Measurements from ENCODE around the gene SPDYC.

The SPDYC gene

DNA sequence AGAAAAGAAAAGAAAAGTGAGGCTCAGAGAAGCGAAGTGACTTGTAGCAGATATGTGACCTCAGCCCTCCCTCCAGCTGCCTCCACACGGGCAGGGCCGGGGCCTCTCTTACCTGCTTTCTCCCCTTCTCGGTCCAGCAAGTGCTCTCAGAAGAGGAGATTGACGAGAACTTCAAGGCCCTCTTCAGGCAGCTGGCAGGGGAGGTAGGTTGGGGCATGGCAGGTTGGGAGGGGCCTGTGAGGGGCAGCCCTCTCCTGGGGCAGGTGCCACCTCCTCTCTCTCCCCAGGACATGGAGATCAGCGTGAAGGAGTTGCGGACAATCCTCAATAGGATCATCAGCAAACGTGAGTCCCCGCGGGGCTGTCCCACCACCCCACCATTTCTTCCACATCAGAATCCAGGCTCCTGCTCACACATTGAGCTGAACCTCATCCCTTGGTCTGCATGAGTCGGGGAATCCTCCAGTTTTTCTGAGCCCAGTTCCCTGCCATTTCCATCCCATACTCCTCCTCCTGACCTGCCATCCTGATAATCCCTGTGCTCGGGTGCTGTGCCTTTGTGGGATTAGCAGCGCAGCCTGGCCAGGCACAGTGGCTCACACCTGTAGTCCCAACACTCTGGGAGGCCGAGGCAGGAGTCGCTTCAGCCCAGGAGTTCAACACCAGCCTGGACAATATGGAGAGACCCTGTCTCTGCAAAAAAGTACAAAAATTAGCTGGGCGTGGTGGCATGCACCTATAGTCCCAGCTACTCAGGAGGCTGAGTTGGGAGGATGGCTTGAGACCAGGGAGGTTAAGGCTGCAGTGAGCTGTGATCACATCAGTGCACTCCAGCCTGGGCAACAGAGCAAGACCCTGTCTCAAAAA, 38.1 kb downstream of the SPDYC start:
- no peak for DNase-seq

DNA sequence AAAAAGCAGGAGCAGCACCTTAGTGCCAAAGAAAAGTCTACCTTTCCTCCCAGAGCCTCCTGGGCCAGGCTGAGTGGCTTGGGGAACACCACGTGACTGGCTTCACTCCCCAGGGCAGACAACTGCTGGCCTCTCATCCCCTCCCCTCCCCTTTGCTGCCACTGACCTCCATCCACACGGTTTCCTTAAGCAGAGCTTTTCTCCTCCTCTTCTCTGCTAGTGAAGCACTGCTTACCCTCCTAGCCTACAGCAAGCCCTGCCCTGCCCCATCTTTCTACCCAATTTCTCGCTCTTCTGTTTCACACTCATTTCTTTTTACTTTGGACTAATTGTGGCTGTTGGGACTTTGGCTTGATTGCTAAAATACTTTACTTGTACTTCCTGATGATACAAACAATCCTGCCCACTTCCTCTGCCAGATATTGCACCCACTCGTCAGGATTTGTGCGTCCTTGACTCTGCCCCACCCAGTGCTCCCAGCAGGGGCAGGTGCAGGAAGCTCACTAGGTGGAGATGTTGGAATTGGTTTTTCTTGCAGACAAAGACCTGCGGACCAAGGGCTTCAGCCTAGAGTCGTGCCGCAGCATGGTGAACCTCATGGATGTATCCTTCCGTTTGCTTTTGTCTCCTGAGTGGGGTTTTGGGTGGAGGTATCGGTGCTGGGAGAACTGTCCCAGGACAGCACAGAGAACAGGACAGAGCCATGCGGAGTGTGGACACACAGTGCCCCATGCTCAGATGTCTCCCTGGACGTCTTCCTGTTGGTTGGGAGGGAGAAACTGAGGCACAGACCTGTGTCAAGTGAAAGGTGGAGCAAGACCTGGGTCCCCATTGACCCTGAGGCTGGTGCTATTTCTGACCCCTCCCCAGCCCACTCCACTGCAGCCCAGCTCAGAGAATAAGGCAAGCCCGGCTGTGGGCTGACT, 39.0 kb downstream of the SPDYC start:
- no peak for DNase-seq

DNA sequence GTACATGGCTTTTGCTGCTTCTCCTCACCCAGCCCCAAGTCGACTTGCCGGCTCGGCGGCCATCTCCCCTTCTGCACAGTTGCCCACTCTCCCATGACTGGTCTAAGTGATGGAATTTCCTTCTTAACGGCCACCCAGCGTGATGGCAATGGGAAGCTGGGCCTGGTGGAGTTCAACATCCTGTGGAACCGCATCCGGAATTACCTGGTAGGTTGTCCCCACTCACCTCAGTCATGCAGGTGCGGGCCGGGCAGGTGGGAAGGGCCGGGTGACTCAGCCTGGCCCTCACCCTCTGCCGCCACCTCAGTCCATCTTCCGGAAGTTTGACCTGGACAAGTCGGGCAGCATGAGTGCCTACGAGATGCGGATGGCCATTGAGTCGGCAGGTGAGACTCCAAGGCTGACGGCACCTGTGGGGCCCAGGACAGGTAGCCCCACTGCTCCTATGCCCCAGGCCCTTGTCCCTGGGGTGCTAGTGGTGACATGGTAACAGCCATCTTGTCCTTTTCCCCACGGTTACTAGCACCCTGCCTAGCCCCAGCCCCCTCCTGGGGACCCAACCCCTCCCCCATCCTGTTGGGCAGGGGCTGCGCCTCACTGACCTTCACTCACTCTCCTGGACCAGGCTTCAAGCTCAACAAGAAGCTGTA, 39.8 kb downstream of the SPDYC start:
- DNase-seq = no peak

DNA sequence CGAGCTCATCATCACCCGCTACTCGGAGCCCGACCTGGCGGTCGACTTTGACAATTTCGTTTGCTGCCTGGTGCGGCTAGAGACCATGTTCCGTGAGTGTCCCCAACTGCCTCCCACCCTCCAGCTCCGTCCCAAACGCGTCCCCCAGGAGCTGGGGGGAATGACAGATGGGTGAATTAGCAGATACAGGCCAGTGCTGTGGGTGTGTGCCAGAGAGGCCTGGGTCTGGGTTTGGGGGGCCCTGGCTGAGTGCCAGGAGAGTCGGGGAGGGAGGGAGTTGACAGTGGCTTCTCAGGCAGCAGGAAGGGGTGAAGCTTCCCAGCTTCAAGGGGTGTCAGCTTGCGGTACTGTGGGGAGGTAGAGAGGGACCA, 40.3 kb downstream of the SPDYC start:
- no peak for DNase-seq

DNA sequence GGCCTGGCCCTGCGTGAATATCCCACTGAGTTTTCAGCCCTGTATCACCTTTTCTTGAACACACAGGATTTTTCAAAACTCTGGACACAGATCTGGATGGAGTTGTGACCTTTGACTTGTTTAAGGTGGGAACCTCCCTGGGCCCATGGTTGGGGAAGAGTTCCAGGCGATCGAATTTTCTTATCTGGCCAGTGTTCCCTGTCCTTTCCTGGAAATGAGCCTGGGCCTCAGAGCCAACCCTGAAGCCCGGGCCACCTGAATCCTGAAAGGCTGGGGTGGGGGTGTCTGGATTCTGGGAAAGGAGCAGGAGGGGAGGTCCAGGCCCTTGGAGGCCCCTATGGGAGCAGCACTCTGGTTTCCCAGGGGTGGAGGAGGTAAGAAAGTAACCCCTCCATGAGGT, 40.7 kb downstream of the SPDYC start:
- DNase-seq = no peak

DNA sequence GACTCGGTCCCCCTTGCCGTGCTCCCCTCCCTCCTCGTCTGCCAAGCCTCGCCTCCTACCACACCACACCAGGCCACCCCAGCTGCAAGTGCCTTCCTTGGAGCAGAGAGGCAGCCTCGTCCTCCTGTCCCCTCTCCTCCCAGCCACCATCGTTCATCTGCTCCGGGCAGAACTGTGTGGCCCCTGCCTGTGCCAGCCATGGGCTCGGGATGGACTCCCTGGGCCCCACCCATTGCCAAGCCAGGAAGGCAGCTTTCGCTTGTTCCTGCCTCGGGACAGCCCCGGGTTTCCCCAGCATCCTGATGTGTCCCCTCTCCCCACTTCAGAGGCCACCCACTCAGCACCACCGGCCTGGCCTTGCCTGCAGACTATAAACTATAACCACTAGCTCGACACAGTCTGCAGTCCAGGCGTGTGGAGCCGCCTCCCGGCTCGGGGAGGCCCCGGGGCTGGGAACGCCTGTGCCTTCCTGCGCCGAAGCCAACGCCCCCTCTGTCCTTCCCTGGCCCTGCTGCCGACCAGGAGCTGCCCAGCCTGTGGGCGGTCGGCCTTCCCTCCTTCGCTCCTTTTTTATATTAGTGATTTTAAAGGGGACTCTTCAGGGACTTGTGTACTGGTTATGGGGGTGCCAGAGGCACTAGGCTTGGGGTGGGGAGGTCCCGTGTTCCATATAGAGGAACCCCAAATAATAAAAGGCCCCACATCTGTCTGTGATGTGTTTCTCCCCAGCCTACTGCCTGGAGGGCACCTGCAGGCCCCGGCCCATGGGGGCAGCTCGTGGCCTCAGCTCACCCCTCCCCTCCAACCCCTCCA, 41.5 kb downstream of the SPDYC start:
- no peak for DNase-seq

DNA sequence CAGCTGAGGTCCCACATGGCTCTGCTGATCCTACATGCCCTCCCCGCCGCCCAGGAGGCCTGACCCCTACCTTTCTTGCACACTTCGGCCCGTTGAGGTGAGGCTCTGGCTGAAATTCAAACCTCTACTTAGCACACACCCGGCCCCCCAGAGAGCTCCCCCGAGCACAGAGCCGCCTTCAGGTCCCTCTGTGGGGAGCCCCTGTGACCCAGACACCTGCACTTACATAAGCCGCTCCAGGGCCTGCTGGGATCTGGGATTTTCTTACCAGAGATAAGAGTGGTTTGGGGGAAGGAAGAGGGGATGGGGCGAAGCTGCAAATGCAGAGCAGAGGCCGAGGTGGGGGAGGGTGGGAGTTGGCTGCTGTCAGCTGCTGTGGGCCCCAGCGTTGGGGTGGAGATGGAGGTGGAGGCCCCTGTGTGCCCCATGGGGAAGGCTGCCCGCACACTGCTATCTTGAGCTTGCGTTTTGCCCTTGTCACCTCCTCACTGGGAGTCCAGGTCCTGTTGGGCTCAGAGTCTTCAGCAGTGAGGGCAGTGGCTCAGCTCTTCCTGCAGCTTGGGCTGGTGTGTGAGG, 42.3 kb downstream of the SPDYC start:
- no peak for DNase-seq

DNA sequence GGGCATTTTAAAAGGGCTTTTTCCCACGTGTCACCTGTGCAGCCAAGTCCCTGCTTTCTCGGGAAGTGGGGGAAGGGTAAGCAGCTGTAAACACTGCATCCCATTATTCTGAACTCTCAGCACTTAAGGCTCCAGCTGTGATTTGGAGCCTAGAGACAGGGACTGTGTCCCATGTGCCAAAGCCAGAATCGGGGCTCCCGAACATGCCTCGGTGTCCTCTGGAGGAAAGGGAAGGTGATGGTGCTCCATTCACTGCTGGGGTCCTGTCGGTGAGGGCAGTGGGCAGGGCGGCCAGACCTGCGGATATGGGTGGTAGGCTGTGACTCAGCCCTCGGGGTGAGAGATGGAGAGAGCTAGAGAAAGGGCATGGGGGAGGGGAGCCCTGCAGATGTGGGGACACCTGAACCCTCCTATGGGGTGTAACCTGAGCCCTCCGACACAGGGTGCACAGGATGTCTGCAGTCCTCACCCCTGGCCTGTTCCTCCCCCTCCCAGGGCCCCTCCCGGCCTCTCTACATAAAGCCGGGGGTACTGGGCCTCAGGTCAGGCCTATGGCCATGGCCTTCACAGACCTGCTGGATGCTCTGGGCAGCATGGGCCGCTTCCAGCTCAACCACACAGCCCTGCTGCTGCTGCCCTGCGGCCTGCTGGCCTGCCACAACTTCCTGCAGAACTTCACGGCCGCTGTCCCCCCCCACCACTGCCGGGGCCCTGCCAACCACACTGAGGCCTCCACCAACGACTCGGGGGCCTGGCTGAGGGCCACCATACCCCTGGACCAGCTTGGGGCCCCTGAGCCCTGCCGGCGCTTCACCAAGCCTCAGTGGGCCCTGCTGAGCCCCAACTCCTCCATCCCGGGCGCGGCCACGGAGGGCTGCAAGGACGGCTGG, 43.5 kb downstream of the SPDYC start:
- DNase-seq = no peak

DNA sequence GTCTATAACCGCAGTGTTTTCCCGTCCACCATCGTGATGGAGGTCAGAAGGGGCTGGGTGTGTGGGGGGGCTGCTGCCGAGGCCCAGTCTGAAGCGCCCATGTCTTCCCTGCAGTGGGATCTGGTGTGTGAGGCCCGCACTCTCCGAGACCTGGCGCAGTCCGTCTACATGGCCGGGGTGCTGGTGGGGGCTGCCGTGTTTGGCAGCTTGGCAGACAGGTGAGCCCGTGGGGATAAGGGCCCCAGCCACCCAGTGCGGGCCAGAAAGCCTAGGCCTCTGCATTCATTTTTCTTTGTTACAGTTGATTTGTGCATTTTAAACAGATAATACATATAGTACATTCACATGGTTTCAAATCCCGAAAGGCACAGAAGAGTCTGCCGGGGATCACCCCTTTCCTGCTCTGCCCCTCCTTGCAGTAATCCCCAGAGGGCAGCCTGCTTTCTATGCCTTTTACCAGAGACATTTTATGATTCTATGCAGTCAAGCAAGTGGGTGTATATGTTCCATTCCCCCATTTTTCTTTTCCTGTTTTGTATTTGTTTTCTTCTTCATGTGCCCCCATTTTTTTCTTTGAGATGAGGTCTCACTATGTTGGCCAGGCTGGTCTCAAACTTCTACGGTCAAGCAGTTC, 44.3 kb downstream of the SPDYC start:
- DNase-seq = no peak

DNA sequence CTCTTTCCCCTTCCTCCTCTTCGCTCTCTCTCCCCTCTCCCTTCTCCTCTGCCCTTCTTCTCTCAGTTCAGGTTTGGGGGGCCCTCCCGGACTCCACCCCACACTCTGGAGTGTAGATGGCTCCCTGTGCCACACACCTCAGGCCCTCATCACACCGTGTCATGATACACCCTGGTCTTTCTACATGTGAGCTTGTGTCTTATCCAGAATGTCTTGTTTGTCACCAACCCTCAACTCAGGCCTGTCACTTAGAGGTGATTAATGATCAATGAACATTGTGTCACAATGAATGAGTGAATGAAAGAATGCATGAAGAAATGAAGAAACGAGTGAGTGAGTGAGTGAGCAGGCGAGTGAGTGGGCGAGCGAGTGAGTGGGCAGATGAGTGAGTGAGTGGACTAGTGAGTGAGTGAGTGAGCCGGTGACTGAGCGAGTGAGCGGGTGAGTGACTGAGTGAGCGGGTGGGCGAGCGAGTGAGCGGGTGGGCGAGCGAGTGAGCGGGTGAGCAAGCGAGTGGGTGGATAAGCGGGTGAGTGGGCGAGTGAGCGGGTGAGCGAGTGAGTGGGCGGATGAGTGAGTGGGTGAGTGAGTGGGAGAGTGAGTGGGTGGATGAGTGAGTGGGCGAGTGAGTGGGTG, 45.5 kb downstream of the SPDYC start:
- no peak for DNase-seq

DNA sequence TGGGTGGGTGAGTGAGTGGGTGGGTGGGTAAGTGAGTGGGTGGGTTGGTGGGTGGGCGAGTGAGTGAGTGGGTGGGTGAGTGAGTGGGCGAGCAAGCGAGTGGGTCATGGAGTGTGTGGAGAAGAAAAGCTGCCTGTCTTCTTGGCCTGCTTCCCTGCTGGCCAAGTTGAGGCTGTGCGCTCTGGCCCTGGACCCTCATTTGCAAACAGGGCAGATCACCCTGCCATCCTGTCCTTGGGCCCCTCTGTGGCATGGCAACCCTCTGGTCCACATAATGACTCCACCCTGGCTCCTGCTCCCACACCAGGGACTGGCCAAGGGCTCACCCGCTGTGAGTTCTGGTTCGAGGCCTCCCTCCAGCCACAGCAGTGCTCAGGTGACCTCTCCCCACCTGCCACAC, 46.8 kb downstream of the SPDYC start:
- no peak for DNase-seq

DNA sequence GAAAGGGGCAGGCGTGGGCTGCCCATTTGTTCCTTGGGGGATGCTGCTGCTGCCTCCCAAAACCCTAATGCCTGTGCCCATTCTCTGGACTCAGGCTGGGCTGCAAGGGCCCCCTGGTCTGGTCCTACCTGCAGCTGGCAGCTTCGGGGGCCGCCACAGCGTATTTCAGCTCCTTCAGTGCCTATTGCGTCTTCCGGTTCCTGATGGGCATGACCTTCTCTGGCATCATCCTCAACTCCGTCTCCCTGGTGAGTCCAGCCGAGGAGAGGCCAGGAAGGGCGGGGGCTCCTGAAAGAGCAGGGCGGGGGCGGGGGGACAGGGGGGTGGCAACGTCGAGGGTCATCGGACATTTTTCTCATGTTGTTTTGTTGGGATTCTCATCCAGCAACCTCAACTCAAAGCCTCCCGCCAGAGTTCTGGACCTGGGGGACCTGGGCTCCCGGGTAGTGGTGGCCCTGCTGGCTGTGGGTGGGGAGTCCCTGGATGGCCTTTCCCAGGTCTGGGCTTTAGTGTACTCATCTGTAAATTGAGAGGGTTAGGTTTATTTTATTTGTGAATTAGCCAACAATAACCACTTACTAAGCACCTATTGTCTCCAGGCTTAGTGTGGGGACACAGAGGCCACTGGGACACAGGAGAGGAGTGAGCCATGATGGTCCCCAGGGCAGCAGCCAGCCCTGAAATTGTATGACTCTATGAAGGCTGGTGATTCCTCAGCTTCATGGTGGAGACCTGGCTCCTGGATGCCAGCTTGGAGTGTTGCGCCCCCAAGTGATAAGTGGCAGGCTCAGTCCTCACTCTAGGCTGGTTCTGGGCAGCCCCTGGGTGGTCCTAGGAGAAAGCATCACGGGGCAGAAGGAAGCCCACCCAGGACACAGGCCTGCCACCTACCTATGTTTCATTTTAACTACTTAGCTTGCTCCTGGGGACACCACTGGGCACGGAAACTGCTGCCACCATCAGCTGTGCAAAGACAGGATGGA, 47.7 kb downstream of the SPDYC start:
- no peak for DNase-seq

DNA sequence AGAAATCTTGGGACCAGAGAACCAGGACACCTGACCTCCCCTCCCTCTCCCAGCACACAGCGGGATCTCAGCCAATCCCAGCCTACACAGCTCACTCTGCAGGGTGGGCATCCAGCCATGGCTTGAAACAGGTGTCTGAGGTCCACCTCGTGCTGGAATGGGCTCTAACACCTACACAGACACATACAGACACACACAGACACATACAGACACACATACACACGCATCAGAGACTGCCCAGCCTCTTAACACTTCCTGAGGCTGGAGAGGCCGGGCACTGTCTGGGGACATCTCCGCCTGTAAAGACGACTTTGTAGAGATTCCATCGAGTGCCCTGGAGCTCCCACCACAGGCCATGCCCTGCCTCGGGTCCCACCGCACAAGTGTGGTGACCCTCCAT, 48.4 kb downstream of the SPDYC start:
- DNase-seq = no peak

DNA sequence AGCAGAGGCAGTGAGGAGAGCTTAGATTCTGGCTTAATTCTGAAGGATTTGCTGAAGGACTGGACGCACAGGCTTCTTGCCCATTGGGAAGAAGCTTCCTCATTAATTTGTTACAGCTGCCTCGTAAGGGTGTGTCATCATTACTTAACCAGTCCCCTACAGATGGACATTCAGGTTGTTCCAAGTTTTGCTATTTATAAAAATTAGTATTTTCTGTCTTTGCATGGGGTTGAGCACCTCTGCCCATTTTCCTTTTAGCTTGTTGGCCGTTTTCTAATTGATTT, 49.8 kb downstream of the SPDYC start:
- DNase-seq = no peak

DNA sequence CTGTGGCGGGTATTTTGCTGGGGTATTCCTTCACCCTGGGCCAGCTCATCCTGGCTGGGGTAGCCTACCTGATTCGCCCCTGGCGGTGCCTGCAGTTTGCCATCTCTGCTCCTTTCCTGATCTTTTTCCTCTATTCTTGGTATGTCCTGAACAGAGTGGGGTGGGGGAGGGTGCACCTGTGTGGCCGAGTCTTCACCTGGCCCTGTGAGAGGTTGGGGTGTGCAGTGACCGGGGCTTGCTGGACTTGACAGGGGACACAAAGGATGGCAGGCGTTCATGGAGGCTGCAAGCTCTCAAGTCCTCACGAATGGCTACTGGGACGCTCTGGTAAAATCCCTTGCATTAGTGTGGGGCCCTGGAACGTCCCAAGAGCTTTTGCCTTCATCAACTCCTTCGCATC, 51.0 kb downstream of the SPDYC start:
- DNase-seq = no peak
